Karpas-422 (cell line): ENCODE data around the gene ANKRD6. TPM values are rescaled to one million over a fixed set of nuclear protein-coding genes. Genes with fewer than 3 reads are reported as not detected.
"Not testable (repeated sequence)": the region's sequence is repeated elsewhere in the genome, so short reads cannot be mapped to it uniquely, and the experiment has no call there.

ENCODE experiments used
- DNase-seq: peaks from one replicate; pipeline ENCODE4 v3.0.0-alpha.2; 2015
- H2AFZ ChIP-seq: fragments of 200-600 bp; sonication (generic); 2 replicates; pipeline ENCODE4 v1.6.1; 2014; ENCODE audit warnings: antibody characterized with exemption, low read length, mixed read lengths
- H3K27ac ChIP-seq: fragments of 200-600 bp; sonication (generic); 2 replicates; pipeline ENCODE4 v1.5.1; 2014; ENCODE audit warnings: mild to moderate bottlenecking, low read length, moderate library complexity
- H3K27me3 ChIP-seq: fragments of 200-600 bp; sonication (generic); 2 replicates; pipeline ENCODE4 v1.6.1; 2014; ENCODE audit warnings: low read length, mixed read lengths
- H3K36me3 ChIP-seq: fragments of 200-600 bp; sonication (generic); 2 replicates; pipeline ENCODE4 v1.6.1; 2014; ENCODE audit warnings: low read length, mixed read lengths; ENCODE audit not compliant: insufficient read depth
- H3K4me1 ChIP-seq: fragments of 200-600 bp; sonication (generic); 2 replicates; pipeline ENCODE4 v1.6.1; 2014; ENCODE audit warnings: mild to moderate bottlenecking, low read length, mixed read lengths
- H3K4me2 ChIP-seq: fragments of 200-600 bp; sonication (generic); 2 replicates; pipeline ENCODE4 v1.6.1; 2014; ENCODE audit warnings: low read length, low read depth, mild to moderate bottlenecking; ENCODE audit not compliant: poor library complexity, severe bottlenecking
- H3K4me3 ChIP-seq: fragments of 200-600 bp; sonication (generic); 2 replicates; pipeline ENCODE4 v1.5.1; 2014; ENCODE audit warnings: mild to moderate bottlenecking, antibody characterized with exemption, low read length, mixed read lengths
- H3K79me2 ChIP-seq: fragments of 200-600 bp; sonication (generic); 2 replicates; pipeline ENCODE4 v1.6.1; 2014; ENCODE audit warnings: mild to moderate bottlenecking, low read length, mixed read lengths
- H3K9ac ChIP-seq: fragments of 200-600 bp; sonication (generic); 2 replicates; pipeline ENCODE4 v1.6.0; 2014; ENCODE audit warnings: low read length
- H3K9me2 ChIP-seq: fragments of 200-600 bp; sonication (generic), shearing (Covaris generic); replicated peaks from 2 replicates; pipeline ENCODE4 v1.6.0; 2014; ENCODE audit warnings: mild to moderate bottlenecking, low read length, moderate library complexity; ENCODE audit not compliant: insufficient read depth
- H3K9me3 ChIP-seq: fragments of 300-700, 200-600 bp; sonication (generic); 2 replicates; pipeline ENCODE4 v1.6.1; 2014; ENCODE audit warnings: low read length, mixed read lengths
- H4K20me1 ChIP-seq: fragments of 200-600 bp; sonication (generic); 2 replicates; pipeline ENCODE4 v1.6.1; 2014; ENCODE audit warnings: mild to moderate bottlenecking, antibody characterized with exemption, low read length, low read depth; ENCODE audit not compliant: insufficient read depth
- total RNA-seq: library from RNA; depleted of rRNA; stranded (reverse); fragments of >200 nt; shearing (Covaris generic); gene quantifications from 2 replicates; pipeline ENCODE4 v1.2.3, GENCODE V29; 2014; ENCODE audit warnings: low replicate concordance

The ANKRD6 gene
- total RNA-seq, 1 experiment from 2014 or later, result not detected

DNA sequence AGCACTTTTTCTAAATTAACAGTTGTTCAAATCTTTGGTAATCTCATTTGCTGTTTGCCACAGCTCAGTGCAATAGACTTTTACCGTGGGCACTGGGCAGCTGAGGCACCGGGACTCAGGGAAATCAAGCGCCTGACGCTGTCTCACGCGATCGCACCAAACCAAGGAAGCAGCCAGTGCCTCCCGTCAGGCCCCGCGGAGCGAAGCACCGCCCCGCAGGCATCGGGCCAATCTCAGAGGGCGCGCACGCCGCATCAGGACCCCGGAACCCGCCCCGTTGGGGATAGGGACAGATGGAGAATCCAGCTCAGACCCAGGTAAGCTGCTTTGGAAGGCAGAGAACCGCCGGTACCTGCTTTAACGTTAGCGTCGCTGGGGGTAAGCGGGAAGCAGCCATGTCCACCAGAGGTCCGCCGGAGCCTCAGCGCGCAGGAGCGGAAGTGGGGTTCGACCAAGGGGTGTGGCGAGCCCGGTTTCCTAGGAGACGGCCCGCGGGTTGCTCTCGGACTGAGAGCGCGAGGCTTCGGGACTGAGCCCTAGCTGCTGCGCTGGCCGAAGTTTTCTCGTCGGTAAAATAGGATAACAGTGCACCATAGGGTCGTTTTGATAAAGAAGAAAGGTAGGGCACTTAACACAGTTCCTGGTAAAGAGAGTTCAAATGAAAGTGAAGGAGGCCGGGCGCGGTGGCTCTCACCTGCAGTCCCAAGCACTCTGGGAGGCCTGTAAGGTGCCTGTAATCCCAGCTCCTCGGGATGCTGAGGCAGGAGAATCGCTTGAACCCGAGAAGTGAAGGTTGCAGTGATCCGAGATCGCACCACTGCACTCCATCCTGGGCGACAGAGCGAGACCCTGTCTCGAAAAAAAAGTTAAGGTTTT lies 205.6 kb downstream of the ANKRD6 start, which contains the start of gene LYRM2:
Gene LYRM2, minus strand, starts transcription at position 428 of the 876 bp plus-strand sequence. Its CDS starts 31 bp downstream, at position 397.
- H3K27ac ChIP-seq, result peak within 1 kb of the TSS; percentile 82
- 0 out of 2 replicates have a peak within 1 kb of the TSS, but pooled peaks have one; percentile 44 for H2AFZ ChIP-seq
- H3K27me3 ChIP-seq, result no peaks in the 10 kb centered on the region
- peak; percentile 97 for DNase-seq
- H4K20me1 ChIP-seq, result no peaks in the 10 kb centered on the region
- H3K4me3 ChIP-seq, result peak within 1 kb of the TSS; percentile 77
- H3K9ac ChIP-seq, result peak within 1 kb of the TSS; percentile 82
- H3K4me1 ChIP-seq, result peaks cover 24% of the 10 kb centered on the region
- no peaks in the 10 kb centered on the region for H3K9me3 ChIP-seq
- H3K79me2 ChIP-seq, result peaks cover 48% of the 10 kb centered on the region
- peak within 1 kb of the TSS; percentile 99 for H3K4me2 ChIP-seq
- H3K36me3 ChIP-seq, result peaks cover 35% of the 10 kb centered on the region
- no peaks in the 10 kb centered on the region for H3K9me2 ChIP-seq

DNA sequence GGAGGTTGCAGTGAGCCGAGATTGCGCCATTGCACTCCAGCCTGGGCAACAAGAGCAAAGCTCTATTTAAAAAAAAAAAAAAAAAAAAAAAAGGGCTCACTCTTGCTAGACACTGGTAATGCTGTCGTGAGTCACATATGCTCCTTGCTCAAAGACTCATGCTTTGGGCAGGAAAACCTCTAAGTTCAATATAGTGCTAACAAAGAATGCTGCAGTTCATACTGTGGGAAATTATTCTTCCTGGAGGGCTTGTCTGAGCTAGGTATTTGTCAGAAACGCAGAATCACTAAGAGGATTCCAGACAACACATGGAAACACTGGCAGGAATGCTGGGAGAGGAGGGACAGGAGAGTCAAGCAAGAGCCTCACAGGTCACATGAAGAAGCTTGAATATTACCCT lies 207.9 kb downstream of the ANKRD6 start:
- no peak for DNase-seq
- H3K27ac ChIP-seq, result peak overlapping the region; percentile 8; the same call in 1 of the 2 replicates
- H3K4me3 ChIP-seq, result no peak overlapping the region
- peaks cover 24% of the 10 kb centered on the region for H3K4me1 ChIP-seq
- H3K27me3 ChIP-seq, result no peaks in the 10 kb centered on the region
- no peak overlapping the region for H3K4me2 ChIP-seq
- H3K79me2 ChIP-seq, result peaks cover 51% of the 10 kb centered on the region
- peaks cover 51% of the 10 kb centered on the region for H3K36me3 ChIP-seq
- H3K9me3 ChIP-seq, result no peaks in the 10 kb centered on the region
- H2AFZ ChIP-seq, result no peak overlapping the region
- no peak overlapping the region for H3K9ac ChIP-seq
- no peaks in the 10 kb centered on the region for H4K20me1 ChIP-seq
- no peaks in the 10 kb centered on the region for H3K9me2 ChIP-seq

DNA sequence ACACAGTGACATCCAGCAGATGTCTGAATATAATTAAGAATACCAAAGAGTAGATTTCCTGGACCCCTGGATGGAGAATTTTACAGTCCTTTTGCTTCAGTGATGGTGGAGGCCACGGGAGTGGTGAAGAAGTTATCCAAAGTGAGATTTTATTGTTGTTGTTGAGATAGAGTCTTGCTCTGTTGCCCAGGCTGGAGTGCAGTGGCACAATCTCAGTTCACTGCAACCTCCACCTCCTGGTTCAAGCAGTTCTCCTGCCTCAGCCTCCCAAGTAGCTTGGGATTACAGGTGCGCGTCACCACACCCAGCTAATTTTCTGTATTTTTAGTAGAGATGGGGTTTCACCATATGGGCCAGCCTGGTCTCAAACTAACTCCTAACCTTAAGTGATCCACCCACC lies 208.6 kb downstream of the ANKRD6 start:
- Histone ChIP-seq H3K79me2 (peaks cover 51% of the 10 kb centered on the region), H3K36me3 (peaks cover 51% of the 10 kb centered on the region), H3K4me1 (peaks cover 24% of the 10 kb centered on the region)
- H4K20me1 ChIP-seq, H3K9me2 ChIP-seq, H3K27me3 ChIP-seq, H3K9ac ChIP-seq, H2AFZ ChIP-seq, H3K4me2 ChIP-seq, H3K27ac ChIP-seq, H3K9me3 ChIP-seq, H3K4me3 ChIP-seq, DNase-seq: not testable (repeated sequence)

DNA sequence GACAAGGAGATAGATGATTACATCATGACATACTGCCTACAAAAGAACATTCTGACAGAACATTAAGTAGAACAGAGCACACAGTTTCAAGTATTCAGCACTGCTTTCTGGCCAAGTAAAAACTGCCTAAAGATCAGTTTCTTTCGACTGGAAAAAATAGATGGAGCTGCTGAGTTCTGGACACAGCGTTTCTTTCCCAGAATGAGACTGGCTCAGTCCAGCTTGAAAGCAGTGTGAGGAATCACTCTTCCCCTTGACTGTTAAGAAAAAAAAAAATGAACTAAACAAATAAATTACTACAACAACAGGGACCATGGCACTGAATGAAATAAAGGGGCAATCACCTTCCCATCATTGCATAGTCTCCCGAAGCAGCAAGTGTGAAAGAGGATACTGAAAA lies 210.0 kb downstream of the ANKRD6 start:
- peaks cover 14% of the 10 kb centered on the region for H3K4me1 ChIP-seq
- no peak overlapping the region for H3K4me3 ChIP-seq
- DNase-seq, result no peak
- no peaks in the 10 kb centered on the region for H4K20me1 ChIP-seq
- H2AFZ ChIP-seq, result no peak overlapping the region
- peaks cover 54% of the 10 kb centered on the region for H3K36me3 ChIP-seq
- no peaks in the 10 kb centered on the region for H3K9me3 ChIP-seq
- peaks cover 46% of the 10 kb centered on the region for H3K79me2 ChIP-seq
- no peak overlapping the region for H3K27ac ChIP-seq
- H3K9me2 ChIP-seq, result no peaks in the 10 kb centered on the region
- no peak overlapping the region for H3K4me2 ChIP-seq
- H3K27me3 ChIP-seq, result no peaks in the 10 kb centered on the region
- no peak overlapping the region for H3K9ac ChIP-seq

DNA sequence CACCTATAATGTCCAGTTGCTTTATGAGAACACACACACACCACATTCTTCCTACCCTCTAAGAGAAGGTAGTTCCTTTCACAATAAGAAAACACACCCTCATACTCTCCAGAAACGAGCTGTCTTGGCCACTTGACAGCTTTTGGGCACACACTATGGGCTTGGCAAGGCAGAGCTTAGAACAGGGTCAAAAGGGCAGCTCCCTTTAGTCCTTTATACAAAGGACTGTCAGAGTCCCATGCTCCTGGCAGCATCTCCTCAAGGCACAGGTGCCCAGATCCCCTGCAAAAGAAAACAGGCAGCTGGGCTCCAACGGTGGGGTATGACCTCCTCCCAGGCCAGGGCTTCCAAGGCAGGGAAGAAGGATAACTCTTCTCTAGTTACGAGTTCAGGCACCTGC lies 210.5 kb downstream of the ANKRD6 start:
- Histone ChIP-seq H3K27me3 (no peaks in the 10 kb centered on the region), H3K4me1 (peaks cover 14% of the 10 kb centered on the region), H3K27ac (no peak overlapping the region), H3K36me3 (peaks cover 57% of the 10 kb centered on the region), H3K79me2 (peaks cover 43% of the 10 kb centered on the region), H3K9me2 (no peaks in the 10 kb centered on the region), H3K9ac (no peak overlapping the region), H2AFZ (no peak overlapping the region), H3K4me2 (no peak overlapping the region), H3K9me3 (no peaks in the 10 kb centered on the region), H3K4me3 (no peak overlapping the region), H4K20me1 (no peaks in the 10 kb centered on the region)
- DNase-seq, result no peak

DNA sequence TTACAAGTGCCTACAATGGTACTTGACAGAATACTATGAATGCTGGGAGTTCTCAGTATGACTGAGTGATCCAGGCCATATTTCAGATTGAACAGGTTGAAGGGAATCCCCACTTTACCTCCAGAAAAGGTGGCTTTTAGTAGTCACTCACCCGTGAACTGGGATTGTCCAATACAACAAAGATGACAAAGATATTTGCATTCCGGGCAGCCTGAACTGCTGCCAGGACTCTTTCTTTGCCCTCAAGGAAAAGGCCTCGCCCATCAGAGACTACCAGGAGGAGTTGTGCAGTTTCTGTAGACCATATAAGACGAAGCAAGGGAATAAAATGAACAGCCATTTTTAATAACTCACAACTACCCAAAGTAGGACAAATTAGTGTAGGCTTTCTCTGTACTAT lies 211.9 kb downstream of the ANKRD6 start:
- Histone ChIP-seq H3K4me2 (no peak overlapping the region), H3K36me3 (peaks cover 65% of the 10 kb centered on the region), H3K9me2 (no peaks in the 10 kb centered on the region), H3K4me1 (peaks cover 5% of the 10 kb centered on the region), H4K20me1 (no peaks in the 10 kb centered on the region), H3K4me3 (no peak overlapping the region), H3K27me3 (no peaks in the 10 kb centered on the region), H2AFZ (no peak overlapping the region), H3K79me2 (peaks cover 33% of the 10 kb centered on the region), H3K9me3 (no peaks in the 10 kb centered on the region), H3K27ac (no peak overlapping the region), H3K9ac (no peak overlapping the region)
- DNase-seq, result no peak

DNA sequence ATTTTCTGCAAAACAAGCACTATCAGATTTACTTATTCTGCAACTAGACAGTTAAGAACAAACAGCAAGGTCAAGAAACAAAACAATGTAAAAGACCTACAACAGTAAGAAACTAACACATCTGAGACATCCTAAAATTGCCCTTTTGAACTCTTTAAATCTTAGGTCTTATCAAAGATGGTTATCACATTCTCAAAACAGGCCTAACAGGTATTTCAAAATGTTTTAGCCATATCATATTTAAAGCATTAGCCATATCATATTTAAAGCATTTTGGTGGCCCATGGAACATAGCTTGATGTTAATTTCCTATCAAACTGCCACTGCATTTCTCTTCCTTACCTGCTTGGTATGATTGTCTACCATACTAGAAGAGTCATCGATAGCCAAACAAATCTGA lies 216.7 kb downstream of the ANKRD6 start:
- Histone ChIP-seq H3K36me3 (peaks cover 75% of the 10 kb centered on the region; the same call in 1 of the 2 replicates), H3K27me3 (no peaks in the 10 kb centered on the region), H2AFZ (no peak overlapping the region), H3K9me2 (no peaks in the 10 kb centered on the region), H3K4me1 (no peaks in the 10 kb centered on the region), H3K4me3 (no peak overlapping the region), H3K27ac (no peak overlapping the region), H3K9ac (no peak overlapping the region), H4K20me1 (no peaks in the 10 kb centered on the region), H3K4me2 (no peak overlapping the region), H3K9me3 (no peaks in the 10 kb centered on the region), H3K79me2 (peaks cover 7% of the 10 kb centered on the region; the same call in 1 of the 2 replicates)
- DNase-seq, result no peak

DNA sequence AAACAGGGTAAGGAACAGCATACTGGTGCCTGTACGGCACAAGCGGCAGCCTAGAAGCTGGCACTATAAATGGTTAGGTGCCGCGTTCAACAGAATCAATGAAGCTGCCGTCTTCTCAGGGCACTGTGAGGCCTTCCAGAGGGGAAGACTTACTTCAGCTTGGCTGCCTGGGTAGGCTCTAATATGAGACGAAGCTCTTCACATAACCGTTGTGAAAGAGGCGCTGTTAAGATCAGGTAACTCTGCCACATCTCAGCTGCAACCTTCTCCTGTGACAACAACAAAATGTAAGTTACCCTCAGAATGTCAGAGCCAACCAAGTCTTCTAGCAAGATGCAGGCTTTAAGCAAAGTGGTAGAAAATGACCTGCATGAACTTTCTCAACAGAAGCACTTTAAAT lies 217.6 kb downstream of the ANKRD6 start:
- Histone ChIP-seq H3K79me2 (peaks cover 7% of the 10 kb centered on the region; the same call in 1 of the 2 replicates), H2AFZ (no peak overlapping the region), H3K9me2 (no peaks in the 10 kb centered on the region), H3K9me3 (no peaks in the 10 kb centered on the region), H3K36me3 (peaks cover 74% of the 10 kb centered on the region; the same call in 1 of the 2 replicates), H3K27me3 (no peaks in the 10 kb centered on the region), H3K4me2 (no peak overlapping the region), H3K4me1 (no peaks in the 10 kb centered on the region), H3K4me3 (no peak overlapping the region), H3K9ac (no peak overlapping the region), H4K20me1 (no peaks in the 10 kb centered on the region), H3K27ac (no peak overlapping the region)
- DNase-seq, result no peak
